Stimulated activated CD8-positive, alpha-beta memory T cell treated with anti-CD3 and anti-CD28 coated beads, Interleukin-7, amount 100 ng/mL, for 4 hours (primary cell): ENCODE data around the gene COX19.
A peak's percentile ranks its signal among the peaks of the same experiment; 100 is the strongest.
"Not testable (repeated sequence)": the region's sequence is repeated elsewhere in the genome, so short reads cannot be mapped to it uniquely, and the experiment has no call there.

Source experiments
- DNase-seq, 2 donors: peaks; one replicate each; pipeline ENCODE4 v3.0.0-alpha.2; 2020; ENCODE audit warnings: low read depth in 2 of 2

Gene COX19

GRCh38 chr7:945147-945555 lies 30.2 kb downstream of the COX19 start:
- no peak for DNase-seq

GRCh38 chr7:944744-945143 lies 30.6 kb downstream of the COX19 start:
- no peak for DNase-seq

- not testable (repeated sequence) for DNase-seq
Observed at GRCh38 chr7:943793-944192, 31.6 kb downstream of the COX19 start.

GRCh38 chr7:940599-941408 lies 34.5 kb downstream of the COX19 start:
- DNase-seq: no peak

GRCh38 chr7:939843-940242 lies 35.5 kb downstream of the COX19 start:
- DNase-seq: no peak

GRCh38 chr7:938546-939185 lies 36.7 kb downstream of the COX19 start:
- no peak for DNase-seq

GRCh38 chr7:937856-938484 lies 37.4 kb downstream of the COX19 start:
- no peak for DNase-seq

- no peak for DNase-seq
Observed at GRCh38 chr7:936386-937054, 38.8 kb downstream of the COX19 start.

- DNase-seq: no peak
Observed at GRCh38 chr7:935874-936385, 39.4 kb downstream of the COX19 start.

GRCh38 chr7:935164-935873 lies 40.0 kb downstream of the COX19 start:
- DNase-seq: no peak

GRCh38 chr7:934469-935163 lies 40.7 kb downstream of the COX19 start:
- no peak for DNase-seq

GRCh38 chr7:932651-932975 lies 42.7 kb downstream of the COX19 start:
- DNase-seq: no peak

GRCh38 chr7:931871-932650 lies 43.3 kb downstream of the COX19 start:
- no peak for DNase-seq

- DNase-seq: no peak
Observed at GRCh38 chr7:930975-931758, 44.2 kb downstream of the COX19 start.

GRCh38 chr7:929311-929711 lies 46.0 kb downstream of the COX19 start:
- no peak for DNase-seq

- DNase-seq: no peak
Observed at GRCh38 chr7:927031-927671, 48.2 kb downstream of the COX19 start.

- no peak for DNase-seq
Observed at GRCh38 chr7:926061-927030, 49.0 kb downstream of the COX19 start.

GRCh38 chr7:925601-926000 lies 49.7 kb downstream of the COX19 start:
- peak; percentile 65 to 89 for DNase-seq
